Renal cortex interstitium (tissue), 11 donors: ENCODE data around the gene GPX5. TPM values are rescaled to one million over a fixed set of nuclear protein-coding genes. Genes with fewer than 3 reads are reported as not detected.
"Not testable (repeated sequence)": the region's sequence is repeated elsewhere in the genome, so short reads cannot be mapped to it uniquely, and the experiment has no call there.

Experiments used
- DNase-seq, 11 donors: peaks; one replicate each; pipeline ENCODE4 v3.0.0-alpha.2; 2013; ENCODE audit warnings: low read depth in 9 of 11, low spot score in 4 of 11; ENCODE audit errors: extremely low read depth in 1 of 11
- polyA plus RNA-seq, 3 donors: library from polyadenylated mRNA; unstranded; fragments of 120-200 nt; gene quantifications; one replicate each; pipeline ENCODE4 v1.2.1, GENCODE V29; 2013; ENCODE audit not compliant: insufficient read length in 3 of 3

The GPX5 gene
- polyA plus RNA-seq, 3 donors: not detected

DNA sequence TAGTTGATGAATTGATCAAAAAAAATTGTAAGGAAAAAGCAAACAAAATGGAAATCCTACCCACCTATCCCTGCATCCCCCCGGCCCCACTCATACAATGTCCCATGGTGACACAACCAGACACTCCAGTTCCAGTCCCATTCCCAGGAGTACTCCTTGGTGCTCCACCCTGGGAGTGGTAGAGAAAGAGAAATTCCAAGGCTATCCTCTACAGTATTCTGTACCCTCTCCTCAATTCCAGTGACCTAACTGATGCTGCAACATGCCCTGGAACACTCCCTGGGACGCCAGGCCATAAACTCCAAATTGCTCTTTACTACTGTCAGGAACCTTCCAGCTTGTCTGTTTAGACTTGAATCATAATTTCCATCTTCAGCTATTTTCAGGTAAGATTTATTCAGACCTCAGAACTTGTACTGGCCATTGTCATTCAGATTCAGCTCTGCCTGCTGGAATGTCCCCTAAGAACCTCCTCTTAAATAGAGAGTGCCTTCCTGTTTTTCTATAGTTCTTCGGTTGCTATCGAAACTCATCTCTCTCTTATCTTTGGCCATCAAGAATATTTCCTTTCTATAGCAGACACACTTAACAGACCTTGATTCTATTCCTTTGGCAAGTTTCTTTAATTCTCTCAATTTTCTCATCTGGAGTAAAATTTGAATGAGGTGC, 18.7 kb upstream of the GPX5 start:
- no peak for DNase-seq

DNA sequence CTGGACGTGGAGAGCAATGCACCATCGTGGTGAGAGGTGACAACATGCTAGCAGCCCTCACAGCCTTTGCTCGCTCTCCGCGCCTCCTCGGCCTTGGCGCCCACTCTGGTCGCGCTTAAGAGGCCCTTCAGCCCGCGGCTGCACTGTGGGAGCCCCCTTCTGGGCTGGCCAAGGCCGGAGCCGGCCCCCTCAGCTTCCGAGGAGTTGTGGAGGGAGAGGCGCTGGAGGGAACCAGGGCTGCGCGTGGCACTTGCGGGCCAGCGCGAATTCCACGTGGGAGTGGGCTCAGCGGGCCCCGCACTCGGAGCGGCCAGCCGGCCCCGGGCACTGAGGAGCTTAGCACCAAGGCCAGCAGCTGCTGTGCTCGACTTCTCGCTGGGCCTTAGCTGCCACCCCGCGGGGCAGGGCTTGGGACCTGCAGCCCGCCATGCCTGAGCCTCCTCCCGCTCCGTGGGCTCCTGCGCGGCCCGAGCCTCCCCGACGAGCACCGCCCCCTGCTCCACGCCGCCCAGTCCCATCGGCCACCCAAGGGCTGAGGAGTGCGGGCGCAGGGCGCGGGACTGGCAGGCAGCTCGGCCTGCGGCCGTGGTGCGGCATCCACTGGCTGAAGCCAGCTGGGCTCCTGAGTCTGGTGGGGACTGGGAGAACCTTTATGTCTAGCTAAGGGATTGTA, 13.9 kb upstream of the GPX5 start:
- DNase-seq: no peak

- DNase-seq: not testable (repeated sequence)
Observed at GRCh38 chr6:28512387-28512786, 13.3 kb upstream of the GPX5 start.

DNA sequence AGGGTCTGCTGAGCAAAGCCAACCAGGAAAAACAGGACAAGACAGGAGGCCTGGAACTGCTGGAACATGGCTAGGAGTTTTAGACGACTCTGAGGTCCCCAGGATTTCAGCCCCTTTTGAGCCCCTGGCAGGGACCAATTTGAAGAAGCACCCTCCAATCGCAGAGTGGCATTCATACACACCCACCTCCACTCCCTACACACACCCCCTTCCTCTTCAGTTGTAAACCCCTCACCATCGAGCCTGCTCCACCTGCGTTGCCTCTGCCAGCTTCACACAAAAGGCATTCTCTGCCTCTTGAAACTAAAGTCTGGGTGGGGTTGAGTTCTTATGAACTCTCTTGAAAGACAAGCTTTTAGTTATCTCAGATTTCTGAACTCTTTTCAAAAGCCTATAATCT, 10.0 kb upstream of the GPX5 start, which contains the start of gene GPX6:
GPX6 (minus strand) TSS at position 118 of the 400 bp plus-strand sequence; CDS start at position 68, 50 bp downstream.
- DNase-seq: no peak

GRCh38 chr6:28517964-28518363, 7.7 kb upstream of the GPX5 start:
- DNase-seq: no peak

GRCh38 chr6:28522594-28523240, 3.0 kb upstream of the GPX5 start:
- DNase-seq: no peak

- DNase-seq: no peak
Observed at GRCh38 chr6:28523241-28523622, 2.4 kb upstream of the GPX5 start.

GRCh38 chr6:28530777-28531176, 5.1 kb downstream of the GPX5 start:
- DNase-seq: no peak

- no peak for DNase-seq
Observed at GRCh38 chr6:28531479-28532128, 5.9 kb downstream of the GPX5 start.

DNA sequence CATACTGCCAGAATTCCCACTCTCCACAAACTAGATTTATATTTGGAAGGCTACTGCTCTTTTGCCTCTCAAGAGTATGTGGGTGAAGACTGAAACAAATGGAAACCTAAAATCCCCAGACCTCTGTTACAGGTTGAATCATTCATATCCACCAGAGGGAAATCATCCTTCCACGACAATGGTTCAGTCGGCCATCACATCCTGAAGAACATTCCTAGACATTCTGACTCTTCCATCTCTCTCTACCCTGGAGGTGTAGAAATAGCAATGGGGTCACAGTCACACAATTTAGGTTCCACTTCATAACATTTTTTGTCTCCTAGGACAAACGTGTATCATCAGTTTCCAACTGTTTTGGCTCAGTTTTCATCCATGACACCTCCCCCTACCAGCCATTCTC, 8.6 kb downstream of the GPX5 start:
- no peak for DNase-seq

GRCh38 chr6:28534875-28535274, 9.2 kb downstream of the GPX5 start:
- DNase-seq: peak in 1 of 11 donors; percentile 11

DNA sequence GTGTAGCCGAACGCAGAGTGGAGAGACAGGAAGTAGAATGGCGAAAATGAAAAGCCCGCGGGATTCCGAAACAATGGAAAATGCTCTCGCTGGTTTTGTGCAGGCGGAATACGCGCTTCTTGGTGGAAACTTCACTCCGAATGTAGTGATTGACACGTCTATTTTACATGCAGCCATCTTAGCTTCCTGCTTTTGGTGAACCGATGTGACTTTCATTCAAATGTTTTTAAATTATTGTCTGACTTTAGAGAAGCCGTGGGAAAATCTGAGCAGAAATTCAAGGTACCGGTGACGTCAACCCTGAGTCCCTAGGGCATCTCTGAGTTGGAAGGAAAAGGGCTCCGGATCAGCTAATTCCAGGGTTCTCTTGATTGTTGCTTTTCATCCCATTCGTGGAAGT, 11.4 kb downstream of the GPX5 start:
- DNase-seq: peak in 1 of 11 donors; percentile 19

- peak in 1 of 11 donors; percentile 7 for DNase-seq
Observed at GRCh38 chr6:28537509-28538140, 11.9 kb downstream of the GPX5 start.

GRCh38 chr6:28541996-28542395, 16.3 kb downstream of the GPX5 start:
- no peak for DNase-seq

DNA sequence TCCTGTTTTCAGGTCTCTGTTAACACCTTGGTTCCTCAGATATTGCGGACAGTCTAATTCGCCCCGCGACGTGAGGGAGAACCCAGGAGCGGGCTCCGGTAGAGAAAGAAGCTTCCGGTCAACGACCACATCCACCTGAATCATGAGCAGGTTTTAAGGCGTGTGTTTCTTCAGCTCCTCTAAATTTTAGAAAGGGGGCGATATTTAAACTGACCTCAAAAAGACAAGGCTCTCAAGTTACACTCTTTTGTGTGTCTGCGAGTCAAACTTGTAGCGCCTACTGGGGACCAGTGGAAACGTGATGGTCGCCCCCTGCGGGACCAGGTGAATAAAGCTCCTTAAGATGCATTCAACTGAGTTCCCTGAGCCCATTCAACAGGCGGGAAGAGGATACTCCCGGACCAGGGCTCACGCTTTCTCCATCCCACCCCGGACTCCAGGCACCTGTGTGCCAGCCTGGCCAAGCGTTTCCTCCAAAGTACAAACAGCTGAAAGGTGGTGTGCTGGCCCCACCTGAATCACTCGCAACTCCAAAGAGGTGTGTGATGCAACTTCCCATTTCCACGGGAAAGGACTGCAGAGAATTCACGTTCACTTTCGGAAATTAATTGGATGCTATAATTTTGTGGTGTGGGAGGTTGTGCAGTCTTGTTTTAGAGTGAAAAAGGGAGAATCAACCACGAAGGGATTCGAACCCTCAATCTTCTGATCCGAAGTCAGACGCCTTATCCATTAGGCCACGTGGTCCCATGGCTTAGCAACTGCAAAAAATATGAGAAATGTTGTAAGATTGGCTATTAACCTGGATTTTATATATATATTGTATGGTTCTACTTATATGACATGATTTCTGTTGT, 17.0 kb downstream of the GPX5 start:
- peak in 5 of 11 donors; percentile 50 to 73 (median 53) for DNase-seq

DNA sequence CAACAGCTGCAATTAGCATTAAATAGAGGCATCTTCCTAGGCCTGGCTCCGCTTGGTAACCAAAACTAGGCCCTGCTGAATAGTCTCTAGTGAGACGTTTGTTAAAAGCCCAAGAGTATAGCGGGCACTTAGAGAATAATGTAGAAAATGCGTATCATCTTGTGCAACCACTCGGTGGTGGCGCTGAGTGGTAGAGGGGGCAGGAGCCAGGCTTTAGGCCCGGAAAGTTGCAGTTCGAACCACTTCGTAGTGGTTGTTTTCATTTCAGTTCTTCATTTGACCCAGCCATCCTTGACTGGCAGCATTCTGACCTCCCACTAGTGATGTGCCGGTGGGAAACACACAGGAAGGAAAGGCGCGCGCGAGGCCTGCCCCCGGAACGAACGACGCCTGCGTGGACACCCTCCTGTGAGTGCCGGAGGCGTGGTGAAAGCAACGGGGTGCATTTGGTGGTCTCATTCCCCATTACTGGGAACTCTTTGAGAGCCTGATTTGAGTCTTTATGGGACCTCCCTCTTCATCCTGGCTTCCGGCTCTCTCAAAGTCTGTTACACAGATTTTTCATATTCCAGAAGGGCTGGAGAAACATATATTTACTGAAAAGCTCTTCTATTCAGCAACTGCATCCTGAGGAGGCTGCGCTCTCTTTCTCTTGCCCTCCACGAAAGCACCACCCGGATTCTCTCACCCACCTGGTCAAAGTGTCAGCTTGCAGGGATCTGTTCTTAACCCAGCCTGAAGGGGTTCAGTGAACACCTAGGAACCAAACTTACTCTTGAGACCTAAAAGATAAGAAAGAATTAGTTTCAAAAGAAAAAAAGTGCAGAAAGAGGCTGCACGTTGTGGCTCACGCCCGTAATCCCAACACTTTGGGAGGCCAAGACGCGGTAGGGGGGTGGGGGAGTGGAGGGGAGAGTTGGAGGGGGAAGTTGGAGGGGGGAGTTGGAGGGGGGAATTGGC, 18.2 kb downstream of the GPX5 start:
- peak in 2 of 11 donors; percentile 24 to 37 for DNase-seq

DNA sequence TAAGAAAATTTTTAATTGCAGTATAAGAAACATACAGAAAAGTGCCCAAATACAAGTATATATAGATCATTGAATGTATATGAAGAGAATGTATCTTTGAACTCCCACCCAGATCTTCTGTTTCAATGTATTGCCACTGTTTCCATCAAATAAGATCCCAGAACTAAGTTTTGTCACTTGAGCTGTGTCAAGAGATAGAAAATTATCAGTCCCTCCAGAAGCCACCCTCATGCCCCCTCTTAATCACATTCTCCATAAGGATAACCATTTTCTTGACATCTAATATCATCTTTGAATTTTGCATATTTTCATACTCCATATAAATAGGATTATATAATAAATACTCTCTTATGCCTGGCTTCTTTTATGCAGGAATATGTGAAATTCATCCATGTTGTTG, 20.3 kb downstream of the GPX5 start:
- DNase-seq: no peak
